NCI-H2171 (cell line): ENCODE measurements around the gene STX1B.
"Not testable (repeated sequence)": the region's sequence is repeated elsewhere in the genome, so short reads cannot be mapped to it uniquely, and the experiment has no call there.

Source experiments
- DNase-seq: peaks from one replicate; lab custom pipeline; 2025; lab: John Stamatoyannopoulos, UW

The STX1B gene

DNA sequence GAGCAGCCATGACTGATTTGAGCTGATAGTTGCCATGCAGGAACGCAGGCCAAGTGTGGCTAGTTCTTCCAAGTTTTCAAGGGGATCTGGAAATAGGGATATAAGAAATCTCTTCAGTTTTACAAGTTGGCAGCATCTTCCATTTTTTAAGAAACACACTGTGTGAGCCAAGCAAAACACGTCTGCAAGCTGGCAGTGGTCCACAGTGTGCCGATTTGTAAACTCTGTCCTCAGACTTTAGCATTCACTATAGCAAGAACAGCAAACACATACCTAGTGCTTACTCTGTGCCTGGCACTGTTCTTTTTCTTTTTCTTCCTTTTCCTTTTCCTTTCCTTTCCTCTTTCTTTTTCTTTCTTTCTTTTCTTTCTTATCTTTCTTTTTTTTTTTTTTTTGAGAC lies 58.7 kb downstream of the STX1B start:
- no peak for DNase-seq

DNA sequence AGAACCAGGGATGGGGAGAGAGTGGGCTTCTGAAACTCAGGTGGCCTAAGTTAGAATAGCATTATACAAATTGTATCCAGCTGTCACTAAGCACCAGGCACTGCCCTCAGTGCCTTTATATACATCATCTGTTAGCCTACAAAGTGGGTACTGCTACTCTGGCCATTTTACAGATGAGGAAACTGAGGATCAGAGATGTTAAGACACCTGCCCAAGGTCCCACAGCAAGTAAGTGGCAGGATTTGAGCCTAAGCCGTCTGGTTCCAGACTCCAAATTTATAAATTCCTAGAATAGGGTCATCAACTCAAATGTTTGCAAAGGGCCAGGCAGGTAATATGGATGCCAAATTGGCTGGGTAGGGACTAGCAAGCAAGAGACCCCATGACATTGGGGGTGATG lies 59.2 kb downstream of the STX1B start:
- no peak for DNase-seq

DNA sequence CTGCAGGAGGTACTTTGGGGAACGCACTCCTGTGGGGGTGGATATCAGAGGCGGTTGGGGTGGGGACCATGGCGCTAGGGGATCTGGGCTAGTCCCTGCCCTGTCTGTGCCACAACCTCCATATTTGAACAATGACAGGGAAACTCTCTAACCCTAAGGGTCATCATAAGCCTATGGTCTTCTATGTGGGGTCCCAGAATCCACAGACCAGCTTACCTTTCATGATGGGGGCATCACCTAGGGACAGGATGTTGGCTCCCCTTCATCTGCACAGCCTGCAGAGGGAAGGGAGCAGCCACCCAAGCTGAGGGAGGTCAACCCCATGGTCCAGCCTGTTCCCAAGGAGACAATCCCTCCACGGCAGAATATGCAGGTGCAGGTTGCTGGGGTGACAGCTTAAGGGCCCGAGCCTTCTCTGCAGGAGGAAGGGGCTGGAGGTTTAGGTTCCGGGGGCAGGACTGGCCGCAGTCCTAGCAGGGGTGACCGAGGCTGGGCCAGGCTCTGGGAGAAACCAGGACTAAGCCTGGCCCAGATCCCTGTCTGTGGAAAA lies 59.8 kb downstream of the STX1B start:
- no peak for DNase-seq

DNA sequence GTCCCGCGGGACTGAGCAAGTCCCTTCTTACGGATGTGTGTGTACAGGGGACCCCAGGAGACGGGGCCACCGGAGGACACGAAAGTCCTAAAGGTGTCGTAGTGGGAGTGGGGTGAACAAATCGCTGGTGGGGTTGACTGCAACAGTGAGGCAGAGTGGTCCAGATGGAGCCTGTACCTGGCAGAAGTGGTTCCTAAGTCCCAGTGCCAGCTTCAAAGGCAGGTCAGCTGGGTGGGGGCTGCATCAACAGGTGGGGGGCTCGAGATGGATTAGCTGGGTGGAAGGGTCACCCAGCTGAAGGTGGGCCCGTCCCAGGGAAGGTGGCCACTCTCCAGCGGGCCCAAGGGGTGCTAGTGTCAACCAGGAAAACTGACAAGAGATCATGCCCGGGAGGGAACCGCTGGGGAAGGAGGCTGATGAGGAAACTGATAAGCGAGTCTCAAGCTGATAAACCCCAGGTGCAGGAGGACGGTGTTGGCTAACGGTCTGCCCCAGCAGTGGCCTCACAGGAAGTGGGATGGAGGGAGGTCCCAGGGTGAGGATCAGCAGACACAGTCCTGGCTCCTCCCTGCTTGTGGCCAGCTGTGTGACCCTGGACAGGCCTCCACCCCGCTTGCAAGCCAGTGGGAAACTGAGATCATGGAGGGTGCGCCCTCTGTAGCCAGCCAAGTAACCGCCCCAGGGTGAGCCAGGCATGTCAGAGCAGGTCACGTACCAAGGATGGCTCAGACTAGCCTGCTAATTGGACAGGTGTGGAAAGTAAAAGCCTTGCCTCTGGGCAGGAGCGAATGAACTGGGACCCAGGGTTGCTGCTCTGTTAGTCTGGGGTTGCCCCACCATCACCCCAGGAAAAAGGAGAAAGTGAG lies 60.6 kb downstream of the STX1B start:
- no peak for DNase-seq

DNA sequence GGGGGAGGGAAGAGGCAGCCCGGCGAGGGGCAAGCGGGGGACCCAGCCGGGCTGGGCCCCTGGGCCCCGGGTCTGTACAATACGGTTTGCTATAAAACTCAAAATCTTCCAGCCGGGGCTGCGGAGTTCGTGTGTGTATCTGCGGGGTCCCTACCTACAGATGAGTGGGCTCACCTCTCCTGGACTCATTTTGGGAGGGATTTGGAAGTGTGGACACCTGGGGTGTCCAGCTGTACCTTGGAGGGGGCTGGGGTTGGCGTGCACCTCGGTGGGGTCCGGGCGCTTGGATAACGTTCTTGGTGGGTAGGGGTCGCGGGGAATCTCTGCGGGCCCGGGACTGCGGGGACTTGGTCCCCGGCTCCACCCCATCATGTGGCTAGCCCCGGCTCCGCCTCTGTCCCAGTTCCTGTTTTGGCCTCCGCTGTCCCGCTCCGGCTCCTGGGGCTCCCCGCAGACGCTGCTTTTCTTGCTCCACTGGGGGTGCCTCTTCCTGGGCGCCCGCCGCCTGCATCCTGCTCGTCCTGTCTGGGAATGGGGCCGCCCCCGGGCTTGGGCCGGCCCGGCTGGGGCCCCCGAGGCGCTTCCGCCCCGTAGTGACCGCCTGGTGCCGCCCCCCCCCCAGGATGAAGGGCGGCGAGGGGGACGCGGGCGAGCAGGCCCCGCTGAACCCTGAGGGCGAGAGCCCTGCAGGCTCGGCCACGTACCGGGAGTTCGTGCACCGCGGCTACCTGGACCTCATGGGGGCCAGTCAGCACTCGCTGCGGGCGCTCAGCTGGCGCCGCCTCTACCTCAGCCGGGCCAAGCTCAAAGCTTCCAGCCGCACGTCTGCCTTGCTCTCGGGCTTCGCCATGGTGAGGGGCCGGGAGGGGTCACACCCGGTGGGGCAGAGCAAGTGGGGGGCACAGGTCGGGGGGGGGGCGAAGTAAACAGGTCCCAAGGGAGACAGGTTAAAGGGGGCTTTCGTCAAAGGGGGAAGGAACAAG lies 61.5 kb downstream of the STX1B start, which contains the start of gene ORAI3:
ORAI3 (plus strand) TSS at position 402 of the 983 bp plus-strand sequence; CDS start at position 624, 222 bp downstream.
- peak; percentile 13 for DNase-seq

DNA sequence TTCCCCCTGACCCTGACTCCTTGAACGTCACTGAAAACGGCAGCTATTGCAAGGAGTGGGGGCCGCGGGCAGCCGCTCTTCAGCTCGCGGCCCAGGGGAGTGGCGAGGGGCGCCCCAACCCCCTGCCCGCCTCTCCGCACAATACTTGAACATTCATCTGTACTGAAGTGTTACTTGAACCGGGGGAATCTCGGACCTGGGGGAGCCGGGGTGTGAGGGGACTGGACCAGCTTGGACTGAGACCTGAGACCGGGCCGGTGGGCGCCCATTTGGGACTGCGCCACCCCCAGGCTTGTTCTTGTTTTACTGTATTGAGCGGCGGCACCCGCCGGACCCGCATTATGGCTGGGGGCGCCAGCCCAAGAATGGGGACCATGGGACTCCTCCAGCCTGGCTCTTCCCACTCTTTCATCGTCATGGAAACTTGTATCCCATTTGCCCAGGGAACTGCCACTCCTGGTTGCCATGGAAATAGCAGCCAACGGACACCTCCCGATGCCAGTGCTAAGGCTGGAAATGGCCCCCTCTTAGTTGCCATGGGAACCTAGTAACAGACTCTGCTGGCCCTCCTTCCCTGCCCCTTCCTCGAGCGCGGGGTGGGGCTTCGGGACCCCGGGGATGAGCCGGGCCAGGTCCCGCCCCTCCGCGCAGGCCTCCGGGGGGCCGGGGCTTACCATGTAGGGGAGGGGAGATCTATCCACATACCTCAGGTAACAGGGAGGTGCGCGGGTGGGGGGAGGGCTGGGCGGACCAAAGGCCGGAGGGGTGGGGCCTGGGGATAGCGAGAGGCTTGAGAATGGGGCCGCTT lies 62.4 kb downstream of the STX1B start:
- DNase-seq = peak; percentile 53

DNA sequence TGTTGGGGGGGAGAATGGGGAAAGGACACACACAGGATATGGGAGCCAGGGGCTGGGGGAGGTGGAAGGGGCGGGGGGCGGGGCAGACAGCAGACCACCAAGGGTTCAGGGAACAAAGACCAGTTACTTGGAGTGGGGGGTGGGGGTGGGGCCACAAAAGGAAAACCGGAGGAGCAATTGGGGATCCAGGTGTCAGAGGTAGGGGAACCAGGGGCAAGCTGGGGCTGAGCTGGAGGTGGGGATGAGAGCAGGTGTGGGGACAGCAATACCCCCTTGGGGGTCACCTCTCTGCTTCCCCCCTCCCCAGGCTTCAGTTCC lies 62.9 kb downstream of the STX1B start:
- DNase-seq = no peak

DNA sequence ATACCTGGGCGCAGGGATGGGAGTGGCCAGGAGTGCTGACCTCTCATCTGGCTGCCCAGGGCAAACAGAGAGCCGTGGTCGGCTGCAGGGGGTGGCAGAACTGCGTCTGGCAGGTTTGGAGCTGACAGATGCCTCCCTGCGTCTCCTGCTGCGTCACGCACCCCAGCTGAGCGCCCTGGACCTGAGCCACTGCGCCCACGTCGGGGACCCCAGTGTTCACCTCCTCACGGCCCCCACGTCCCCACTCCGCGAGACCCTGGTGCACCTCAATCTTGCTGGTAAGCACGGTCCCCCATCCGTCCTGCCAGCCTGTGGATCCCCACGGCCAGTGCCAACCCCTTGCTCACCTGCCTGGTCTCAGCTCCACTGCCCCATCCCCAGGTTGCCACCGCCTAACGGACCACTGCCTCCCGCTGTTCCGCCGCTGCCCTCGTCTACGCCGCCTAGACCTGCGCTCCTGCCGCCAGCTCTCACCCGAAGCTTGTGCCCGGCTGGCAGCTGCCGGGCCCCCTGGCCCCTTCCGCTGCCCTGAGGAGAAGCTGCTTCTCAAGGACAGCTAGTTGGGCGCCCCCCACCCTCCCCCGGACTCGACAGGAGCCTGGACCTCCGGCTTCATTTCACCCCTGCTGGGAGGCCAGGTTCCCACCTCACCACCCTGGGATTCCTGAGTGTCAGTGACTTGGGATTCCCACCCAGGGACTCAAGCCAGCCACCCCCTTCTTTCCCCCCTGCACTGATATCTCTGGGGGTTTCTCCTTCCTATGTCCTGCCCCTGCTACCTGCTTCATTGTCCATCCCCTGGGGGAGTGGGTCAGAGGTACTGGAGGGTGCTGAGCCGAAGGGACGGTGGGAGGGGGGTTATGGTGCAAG lies 63.5 kb downstream of the STX1B start:
- no peak for DNase-seq

DNA sequence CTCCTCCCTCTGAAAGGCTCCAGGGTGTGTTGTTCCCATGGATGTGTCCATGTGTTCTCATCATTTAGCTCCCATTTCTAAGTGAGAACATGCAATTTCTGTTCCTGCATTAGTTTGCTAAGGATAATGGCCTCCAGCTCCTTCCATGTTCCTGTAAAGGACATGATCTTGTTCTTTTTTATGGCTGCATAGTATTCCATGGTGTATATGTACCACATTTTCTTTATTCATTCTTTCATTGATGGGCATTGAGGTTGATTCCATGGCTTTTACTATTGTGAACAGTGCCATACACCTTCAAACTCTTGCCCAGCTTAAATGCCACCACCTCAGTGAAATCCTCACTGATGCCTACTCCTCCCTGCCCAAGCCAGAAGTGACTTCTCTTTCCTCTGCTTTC lies 66.1 kb downstream of the STX1B start:
- DNase-seq = no peak

DNA sequence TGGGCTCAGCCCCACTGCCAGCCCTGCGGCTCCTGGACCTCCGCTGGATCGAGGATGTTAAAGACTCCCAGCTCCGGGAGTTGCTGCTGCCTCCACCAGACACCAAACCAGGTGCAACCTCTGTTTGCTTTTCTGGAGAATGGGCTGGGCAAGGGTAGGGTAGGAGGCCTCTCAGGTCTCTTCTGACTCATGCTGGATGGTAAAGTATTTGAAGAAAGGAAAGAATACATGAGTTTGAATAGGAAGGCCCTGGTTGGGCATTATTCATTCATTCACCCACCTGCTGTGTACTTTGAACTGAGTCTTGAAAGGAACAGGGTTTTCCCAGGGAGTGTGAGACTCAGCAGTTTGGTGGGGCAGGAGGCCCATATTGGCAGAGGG lies 68.0 kb downstream of the STX1B start:
- no peak for DNase-seq

DNA sequence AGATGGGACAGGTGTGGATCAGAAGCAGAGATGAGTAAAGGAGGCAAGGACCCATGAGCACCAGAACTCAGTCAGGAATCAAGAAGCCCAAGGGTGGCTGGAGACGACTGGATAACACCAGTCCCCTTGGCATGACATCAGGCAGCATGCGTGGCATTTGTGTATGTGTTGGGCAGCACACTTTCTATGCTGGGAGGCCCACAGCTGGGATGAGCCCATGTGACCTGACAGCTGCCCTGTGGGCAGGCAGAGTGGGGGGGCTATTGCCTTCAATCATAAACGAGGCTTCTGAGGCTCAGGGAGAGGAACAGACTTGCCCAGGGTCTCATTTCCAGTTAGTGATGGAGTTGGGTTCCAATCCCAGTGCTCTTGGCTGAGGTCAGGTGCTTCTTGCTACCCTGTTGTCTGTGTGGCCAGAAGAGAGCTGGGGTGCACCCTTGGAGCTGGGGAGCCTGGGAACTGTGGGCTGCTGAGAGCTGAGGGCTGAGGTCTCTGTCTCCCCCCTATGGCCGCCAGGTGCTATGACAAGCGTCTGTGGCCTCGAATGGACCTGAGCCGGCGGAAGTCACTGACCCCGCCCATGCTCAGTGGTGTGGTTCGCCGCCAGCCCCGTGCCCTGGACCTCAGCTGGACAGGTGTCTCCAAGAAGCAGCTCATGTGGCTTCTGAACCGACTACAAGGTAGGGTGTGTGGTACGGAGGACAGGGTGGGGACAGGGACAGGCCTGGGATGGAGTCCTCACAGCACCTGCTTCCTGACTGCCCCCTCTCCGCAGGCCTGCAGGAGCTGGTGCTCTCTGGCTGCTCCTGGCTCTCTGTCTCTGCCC lies 68.6 kb downstream of the STX1B start:
- peak; percentile 4 for DNase-seq

DNA sequence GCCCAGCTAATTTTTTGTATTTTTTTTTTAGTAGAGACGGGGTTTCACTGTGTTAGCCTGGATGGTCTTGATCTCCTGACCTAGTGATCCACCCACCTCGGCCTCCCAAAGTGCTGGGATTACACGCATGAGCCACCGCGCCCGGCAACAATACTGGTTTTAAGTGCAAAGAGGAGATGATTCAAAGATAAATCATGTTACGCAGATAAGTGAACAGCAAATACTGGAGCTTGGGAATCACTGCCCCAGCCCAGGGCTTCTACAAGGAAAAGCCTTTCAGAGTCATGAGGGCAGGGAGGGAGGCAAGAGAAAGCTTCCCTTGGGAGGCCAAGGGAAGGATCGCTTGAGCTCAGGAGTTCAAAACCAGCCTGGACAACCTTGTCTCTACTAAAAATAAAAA lies 70.9 kb downstream of the STX1B start:
- not testable (repeated sequence) for DNase-seq
